Esophagus squamous epithelium (tissue), 5 donors: ENCODE data around the gene DSC1. TPM values are rescaled to one million over a fixed set of nuclear protein-coding genes. Genes with fewer than 3 reads are reported as not detected.

ENCODE experiments used
- DNase-seq: peaks from one replicate; lab custom pipeline; 2025; lab: John Stamatoyannopoulos, UW
- H3K27ac ChIP-seq, 4 donors: fragments of 200-600 bp; sonication (generic); one replicate each; pipeline ENCODE4 v1.5.1; 2016 to 2019; ENCODE audit warnings: mild to moderate bottlenecking in 1 of 4
- H3K27me3 ChIP-seq, 4 donors: fragments of 200-600 bp; sonication (generic); 1 replicate in 3 of 4; 2 replicates in 1 of 4; pipeline versions ENCODE4 v1.5.1 to v1.6.0; 2017 to 2021; ENCODE audit warnings: antibody characterized with exemption in 1 of 4
- H3K36me3 ChIP-seq, 3 donors: fragments of 200-600 bp; sonication (generic); one replicate each; pipeline ENCODE4 v1.5.1; 2016 to 2019
- H3K4me1 ChIP-seq, 3 donors: fragments of 200-600 bp; sonication (generic); one replicate each; pipeline ENCODE4 v1.5.1; 2017 to 2019
- H3K4me3 ChIP-seq, 4 donors: fragments of 200-600 bp; sonication (generic); 1 replicate in 3 of 4; 2 replicates in 1 of 4; pipeline ENCODE4 v1.5.1; 2016 to 2019; ENCODE audit warnings: mild to moderate bottlenecking in 2 of 4, moderate library complexity in 1 of 4
- H3K9me3 ChIP-seq, 3 donors: fragments of 200-600 bp; sonication (generic); one replicate each; pipeline ENCODE4 v1.5.1; 2016 to 2019
- POLR2A ChIP-seq, 4 donors: fragments of 450-650 bp; IDR thresholded peaks; one replicate each; pipeline ENCODE4 v1.6.1; 2017; ENCODE audit warnings: antibody characterized with exemption in 4 of 4, mild to moderate bottlenecking in 4 of 4, moderate library complexity in 3 of 4
- WGBS, 2 donors: methylation state at CpG; one replicate each; pipeline ENCODE4 v1.1.5; 2018; 5-methylcytosine and 5-hydroxymethylcytosine counted together
- intact Hi-C: fragments of 100-400 bp; cut with DNase I; formaldehyde crosslinking; loops from one replicate; pipeline ENCODE4 v1.15.0; 2022
- total RNA-seq, 4 donors: library from RNA; depleted of rRNA; stranded (reverse); fragments of >200 nt; gene quantifications; one replicate each; pipeline ENCODE4 v1.1.0, GENCODE V29; 2016
- TF ChIP-seq, protein P1 (sequence below), 6 experiments: fragments of 450-650 bp in 4 of 6; fragments of 200-600 bp in 2 of 6; sonication (generic) in 2 of 6; IDR thresholded peaks; one replicate each; pipeline ENCODE4 v1.5.1; 2016 to 2019; ENCODE audit warnings: antibody characterized with exemption in 6 of 6, mild to moderate bottlenecking in 4 of 6, moderate library complexity in 4 of 6
- donor health status: DM: yes; HTN: yes; CAD: no.

DSC1 gene
- total RNA-seq, 4 donors from 2014 or later: 0.29 to 1.1 (median 0.60) TPM

DNA sequence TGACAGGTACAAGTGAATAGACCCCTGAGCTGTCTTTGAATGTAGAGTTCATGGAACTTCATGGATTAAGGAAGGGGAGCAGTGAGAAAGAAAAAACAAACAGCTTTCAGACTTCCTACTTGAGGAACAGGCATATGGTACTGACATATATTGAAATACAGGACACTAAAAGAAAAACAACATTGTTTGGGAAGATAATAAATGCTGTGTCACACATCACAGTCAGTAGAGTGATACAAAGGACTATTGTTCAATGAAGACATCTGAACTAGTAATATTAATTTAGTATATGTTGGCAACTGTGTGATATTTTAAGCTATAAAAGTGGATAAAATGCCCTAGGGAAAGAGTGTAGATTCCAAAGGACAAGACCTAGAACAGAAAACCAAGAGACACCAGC, 63.8 kb downstream of the DSC1 start:
- H3K9me3 ChIP-seq: no peaks in the 10 kb centered on the region
- DNase-seq: no peak
- peak overlapping the region in 3 of 4 donors; percentile 70 to 77 (median 73) for H3K4me3 ChIP-seq
- H3K27me3 ChIP-seq: peaks cover 0 to 28% (median 0%) of the 10 kb centered on the region in 4 donors
- no peaks in the 10 kb centered on the region for H3K36me3 ChIP-seq
- TF ChIP-seq POLR2A (IDR thresholded peaks at IDR 0.05): no peak
- TF ChIP-seq, protein P1, sequence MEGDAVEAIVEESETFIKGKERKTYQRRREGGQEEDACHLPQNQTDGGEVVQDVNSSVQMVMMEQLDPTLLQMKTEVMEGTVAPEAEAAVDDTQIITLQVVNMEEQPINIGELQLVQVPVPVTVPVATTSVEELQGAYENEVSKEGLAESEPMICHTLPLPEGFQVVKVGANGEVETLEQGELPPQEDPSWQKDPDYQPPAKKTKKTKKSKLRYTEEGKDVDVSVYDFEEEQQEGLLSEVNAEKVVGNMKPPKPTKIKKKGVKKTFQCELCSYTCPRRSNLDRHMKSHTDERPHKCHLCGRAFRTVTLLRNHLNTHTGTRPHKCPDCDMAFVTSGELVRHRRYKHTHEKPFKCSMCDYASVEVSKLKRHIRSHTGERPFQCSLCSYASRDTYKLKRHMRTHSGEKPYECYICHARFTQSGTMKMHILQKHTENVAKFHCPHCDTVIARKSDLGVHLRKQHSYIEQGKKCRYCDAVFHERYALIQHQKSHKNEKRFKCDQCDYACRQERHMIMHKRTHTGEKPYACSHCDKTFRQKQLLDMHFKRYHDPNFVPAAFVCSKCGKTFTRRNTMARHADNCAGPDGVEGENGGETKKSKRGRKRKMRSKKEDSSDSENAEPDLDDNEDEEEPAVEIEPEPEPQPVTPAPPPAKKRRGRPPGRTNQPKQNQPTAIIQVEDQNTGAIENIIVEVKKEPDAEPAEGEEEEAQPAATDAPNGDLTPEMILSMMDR (IDR thresholded peaks at IDR 0.05): no peak
- intact Hi-C loops: no loop called here
- peak overlapping the region in 3 of 4 donors; percentile 96 to 99 (median 97) for H3K27ac ChIP-seq
- H3K4me1 ChIP-seq: peaks cover 0 to 47% (median 0%) of the 10 kb centered on the region in 3 donors

DNA sequence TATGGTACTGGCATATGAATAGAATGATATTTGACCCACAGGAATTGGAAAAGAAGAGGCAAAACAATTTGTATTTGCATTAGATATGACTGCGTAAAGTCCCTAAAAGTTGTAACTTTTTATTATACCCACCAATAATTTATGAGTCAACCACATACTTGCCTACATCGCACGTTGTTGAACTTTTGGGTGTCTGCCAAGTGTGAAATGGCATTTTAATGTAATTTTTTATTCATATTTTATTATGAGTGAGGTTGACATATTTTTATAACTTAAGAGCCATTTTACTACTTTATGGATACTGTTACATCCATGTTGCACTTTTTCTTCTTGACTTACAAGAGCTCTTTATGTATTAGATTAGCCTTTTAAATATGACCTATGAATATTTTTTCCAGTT, 65.0 kb downstream of the DSC1 start:
- intact Hi-C loops: no loop called here
- 47 to 50% methylated on average over 3 of the region's 3 CpGs for WGBS, 2 donors
- Histone ChIP-seq H3K4me3 (no peak overlapping the region), H3K27me3 (peaks cover 0 to 28% (median 0%) of the 10 kb centered on the region in 4 donors), H3K9me3 (no peaks in the 10 kb centered on the region), H3K4me1 (peaks cover 0 to 37% (median 0%) of the 10 kb centered on the region in 3 donors), H3K36me3 (peaks cover 0 to 6% (median 0%) of the 10 kb centered on the region in 3 donors), H3K27ac (no peak overlapping the region)
- no peak for TF ChIP-seq POLR2A (IDR thresholded peaks at IDR 0.05)
- TF ChIP-seq, protein P1 (IDR thresholded peaks at IDR 0.05): no peak
- DNase-seq: no peak

DNA sequence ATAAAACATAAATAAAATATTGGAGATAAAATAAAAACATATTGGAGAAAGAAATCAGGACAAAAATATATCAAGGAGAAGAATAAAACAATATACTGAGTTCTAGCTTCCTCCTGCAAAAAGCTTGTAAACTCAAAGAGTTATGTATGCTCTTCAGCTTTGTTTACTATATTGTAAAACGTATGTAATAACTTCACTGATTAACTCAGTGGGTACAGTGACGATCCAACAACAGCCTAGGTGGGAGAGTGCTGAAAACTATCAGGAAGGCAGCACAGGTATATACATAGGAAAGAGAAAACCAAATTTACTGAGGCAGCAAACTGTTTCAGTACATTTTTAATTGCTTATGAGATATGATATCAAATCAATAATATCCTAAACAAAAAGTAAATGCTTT, 68.8 kb downstream of the DSC1 start:
- TF ChIP-seq, protein P1 (IDR thresholded peaks at IDR 0.05): no peak
- no peak for TF ChIP-seq POLR2A (IDR thresholded peaks at IDR 0.05)
- Histone ChIP-seq H3K4me3 (no peak overlapping the region), H3K36me3 (peaks cover 0 to 41% (median 0%) of the 10 kb centered on the region in 3 donors), H3K27ac (no peak overlapping the region), H3K27me3 (no peaks in the 10 kb centered on the region), H3K9me3 (no peaks in the 10 kb centered on the region), H3K4me1 (peaks cover 0 to 11% (median 0%) of the 10 kb centered on the region in 3 donors)
- intact Hi-C loops: no loop called here
- 74 to 76% methylated on average over 2 of the region's 2 CpGs for WGBS, 2 donors
- no peak for DNase-seq

DNA sequence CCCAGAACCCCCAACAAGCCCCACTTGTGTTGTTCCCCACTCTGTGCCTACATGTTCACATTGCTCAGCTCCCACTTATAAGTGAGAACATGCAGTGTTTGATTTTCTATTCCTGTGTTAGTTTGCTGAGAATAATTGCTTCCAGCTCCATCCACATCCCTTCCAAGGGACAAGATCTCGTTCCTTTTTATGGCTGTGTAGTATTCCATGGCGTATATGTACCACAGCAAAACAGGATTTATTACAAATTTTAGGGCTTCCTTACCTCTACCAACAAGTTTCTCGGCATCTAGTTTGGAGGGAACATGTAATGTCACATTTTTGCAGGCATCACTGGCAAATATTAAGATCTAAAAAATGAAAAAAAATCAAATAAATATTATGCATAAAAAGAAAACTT, 69.4 kb downstream of the DSC1 start:
- TF ChIP-seq, protein P1 (IDR thresholded peaks at IDR 0.05): no peak
- no peak for TF ChIP-seq POLR2A (IDR thresholded peaks at IDR 0.05)
- 83 to 84% methylated on average over 3 of the region's 3 CpGs for WGBS, 2 donors
- intact Hi-C loops: no loop called here
- H3K27me3 ChIP-seq: no peaks in the 10 kb centered on the region
- H3K4me3 ChIP-seq: no peak overlapping the region
- H3K9me3 ChIP-seq: no peaks in the 10 kb centered on the region
- DNase-seq: no peak
- peaks cover 0 to 9% (median 0%) of the 10 kb centered on the region in 3 donors for H3K4me1 ChIP-seq
- H3K36me3 ChIP-seq: peaks cover 0 to 47% (median 0%) of the 10 kb centered on the region in 3 donors
- no peak overlapping the region for H3K27ac ChIP-seq

DNA sequence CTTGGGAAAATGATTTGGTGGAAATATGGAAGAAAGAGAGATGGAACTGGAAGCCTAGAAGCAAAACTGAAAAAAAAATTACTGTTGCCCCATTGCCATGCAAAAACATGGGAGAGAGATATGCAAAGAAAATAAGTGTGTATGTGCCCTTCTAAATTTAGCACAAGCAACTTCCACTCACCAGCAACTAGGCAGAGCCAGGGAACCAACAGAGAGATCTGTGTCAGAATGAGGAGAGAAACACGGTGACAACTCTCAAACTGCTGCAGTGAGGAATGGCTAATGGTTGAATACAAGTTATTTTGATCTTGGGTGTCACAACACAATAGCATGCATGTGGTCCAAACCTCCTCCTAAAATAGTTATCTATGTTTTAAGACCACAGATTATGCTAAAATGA, 71.3 kb downstream of the DSC1 start:
- Histone ChIP-seq H3K27ac (no peak overlapping the region), H3K27me3 (no peaks in the 10 kb centered on the region), H3K4me3 (no peak overlapping the region), H3K36me3 (peaks cover 0 to 66% (median 0%) of the 10 kb centered on the region in 3 donors), H3K4me1 (peaks cover 0 to 9% (median 0%) of the 10 kb centered on the region in 3 donors), H3K9me3 (no peaks in the 10 kb centered on the region)
- no peak for TF ChIP-seq POLR2A (IDR thresholded peaks at IDR 0.05)
- TF ChIP-seq, protein P1 (IDR thresholded peaks at IDR 0.05): no peak
- DNase-seq: no peak
- intact Hi-C loops: no loop called here
- 79 to 86% methylated on average over 1 of the region's 1 CpG for WGBS, 2 donors
